Nephron (organoid): ENCODE results near the gene MMEL1.

Source experiments
- H3K27ac Mint-ChIP-seq, 3 experiments: 2 replicates each; pipeline ENCODE4 v1.8.0; 2020; ENCODE audit warnings: mixed read lengths in 3 of 3, mild to moderate bottlenecking in 2 of 3, moderate library complexity in 1 of 3
- H3K27me3 Mint-ChIP-seq: 2 replicates; pipeline ENCODE4 v1.8.0; 2021; ENCODE audit warnings: low read depth, mild to moderate bottlenecking, moderate library complexity, mixed read lengths
- H3K36me3 Mint-ChIP-seq: 2 replicates; pipeline ENCODE4 v1.8.0; 2020; ENCODE audit warnings: low read depth, mixed read lengths
- H3K4me1 Mint-ChIP-seq: 2 replicates; pipeline ENCODE4 v1.8.0; 2020; ENCODE audit warnings: mixed read lengths
- H3K4me3 Mint-ChIP-seq, 3 experiments: 2 replicates each; pipeline ENCODE4 v1.8.0; 2020; ENCODE audit warnings: mild to moderate bottlenecking in 3 of 3, mixed read lengths in 3 of 3, moderate library complexity in 2 of 3
- H3K9me3 Mint-ChIP-seq: 2 replicates; pipeline ENCODE4 v1.8.0; 2020; ENCODE audit warnings: mixed read lengths
- TF ChIP-seq, protein P1 (sequence below), 3 experiments: fragments of 200-600 bp; sonication (generic); IDR thresholded peaks; one replicate each; pipeline ENCODE4 v1.5.0; 2021; ENCODE audit warnings: antibody characterized with exemption in 3 of 3; ENCODE audit not compliant: unreplicated experiment in 3 of 3

The MMEL1 gene

GRCh38 chr1:2598329-2598931, 34.4 kb downstream of the MMEL1 start:
- Mint-ChIP-seq H3K36me3 (no peaks in the 10 kb centered on the region), H3K9me3 (peaks cover 6% of the 10 kb centered on the region), H3K27ac (no peak overlapping the region), H3K4me3 (no peak overlapping the region), H3K27me3 (peaks cover 19% of the 10 kb centered on the region), H3K4me1 (no peaks in the 10 kb centered on the region)
- TF ChIP-seq, protein P1, sequence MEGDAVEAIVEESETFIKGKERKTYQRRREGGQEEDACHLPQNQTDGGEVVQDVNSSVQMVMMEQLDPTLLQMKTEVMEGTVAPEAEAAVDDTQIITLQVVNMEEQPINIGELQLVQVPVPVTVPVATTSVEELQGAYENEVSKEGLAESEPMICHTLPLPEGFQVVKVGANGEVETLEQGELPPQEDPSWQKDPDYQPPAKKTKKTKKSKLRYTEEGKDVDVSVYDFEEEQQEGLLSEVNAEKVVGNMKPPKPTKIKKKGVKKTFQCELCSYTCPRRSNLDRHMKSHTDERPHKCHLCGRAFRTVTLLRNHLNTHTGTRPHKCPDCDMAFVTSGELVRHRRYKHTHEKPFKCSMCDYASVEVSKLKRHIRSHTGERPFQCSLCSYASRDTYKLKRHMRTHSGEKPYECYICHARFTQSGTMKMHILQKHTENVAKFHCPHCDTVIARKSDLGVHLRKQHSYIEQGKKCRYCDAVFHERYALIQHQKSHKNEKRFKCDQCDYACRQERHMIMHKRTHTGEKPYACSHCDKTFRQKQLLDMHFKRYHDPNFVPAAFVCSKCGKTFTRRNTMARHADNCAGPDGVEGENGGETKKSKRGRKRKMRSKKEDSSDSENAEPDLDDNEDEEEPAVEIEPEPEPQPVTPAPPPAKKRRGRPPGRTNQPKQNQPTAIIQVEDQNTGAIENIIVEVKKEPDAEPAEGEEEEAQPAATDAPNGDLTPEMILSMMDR (IDR thresholded peaks at IDR 0.05; ENCODE audit: unreplicated experiment in 3 of 3): no peak

DNA sequence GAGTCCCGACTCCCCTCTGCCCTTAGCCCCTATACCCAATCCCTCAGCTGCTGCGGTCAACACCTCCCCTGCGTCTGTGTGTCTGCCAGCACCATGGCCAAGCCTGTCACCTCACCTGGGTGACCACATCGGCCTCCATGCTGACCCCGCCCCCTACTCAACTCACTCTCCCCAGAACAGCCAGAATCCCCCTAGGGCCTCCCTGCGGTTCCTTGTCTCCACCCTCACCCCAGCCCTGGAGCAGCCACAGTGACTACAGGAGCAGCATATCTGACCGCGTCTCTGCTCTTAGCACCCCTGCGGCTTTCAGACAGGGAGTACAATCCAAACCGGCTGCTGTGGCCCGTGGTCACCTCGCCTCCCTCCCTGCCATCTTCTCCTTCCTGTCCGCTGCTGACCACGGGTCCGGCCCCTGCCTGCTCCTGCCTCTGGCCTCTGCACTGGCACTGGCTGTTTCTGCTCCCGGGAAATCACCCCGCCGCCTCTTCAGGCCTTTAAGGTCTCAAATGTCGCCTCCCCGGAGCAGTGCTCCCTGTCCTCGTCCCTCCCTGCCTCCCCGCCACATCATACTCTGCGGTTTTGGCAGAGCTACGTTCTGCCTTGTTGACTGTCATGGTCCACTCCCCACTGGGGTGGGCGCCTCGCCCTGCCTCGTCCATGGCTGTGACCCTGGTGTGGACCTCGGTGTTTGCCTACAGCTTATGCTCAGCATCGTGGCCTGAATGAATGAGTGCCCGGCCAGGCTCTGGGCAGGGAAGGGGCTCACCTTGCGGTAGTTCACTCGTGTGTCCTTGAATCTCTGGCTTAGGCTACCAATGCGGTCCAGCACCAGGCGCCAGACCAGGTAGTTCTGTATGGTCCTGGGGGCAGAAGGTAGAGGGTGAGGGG, 35.1 kb downstream of the MMEL1 start:
- Mint-ChIP-seq H3K4me1 (no peaks in the 10 kb centered on the region), H3K27ac (no peak overlapping the region), H3K9me3 (peaks cover 6% of the 10 kb centered on the region), H3K4me3 (no peak overlapping the region), H3K36me3 (no peaks in the 10 kb centered on the region), H3K27me3 (peaks cover 17% of the 10 kb centered on the region)
- TF ChIP-seq, protein P1 (IDR thresholded peaks at IDR 0.05; ENCODE audit: unreplicated experiment in 3 of 3): no peak

- Mint-ChIP-seq H3K4me1 (no peaks in the 10 kb centered on the region), H3K9me3 (peaks cover 6% of the 10 kb centered on the region), H3K4me3 (no peak overlapping the region), H3K36me3 (no peaks in the 10 kb centered on the region), H3K27ac (no peak overlapping the region), H3K27me3 (peaks cover 8% of the 10 kb centered on the region)
- TF ChIP-seq, protein P1 (IDR thresholded peaks at IDR 0.05; ENCODE audit: unreplicated experiment in 3 of 3): no peak
Measured at GRCh38 chr1:2596530-2597333, 36.1 kb downstream of the MMEL1 start.

DNA sequence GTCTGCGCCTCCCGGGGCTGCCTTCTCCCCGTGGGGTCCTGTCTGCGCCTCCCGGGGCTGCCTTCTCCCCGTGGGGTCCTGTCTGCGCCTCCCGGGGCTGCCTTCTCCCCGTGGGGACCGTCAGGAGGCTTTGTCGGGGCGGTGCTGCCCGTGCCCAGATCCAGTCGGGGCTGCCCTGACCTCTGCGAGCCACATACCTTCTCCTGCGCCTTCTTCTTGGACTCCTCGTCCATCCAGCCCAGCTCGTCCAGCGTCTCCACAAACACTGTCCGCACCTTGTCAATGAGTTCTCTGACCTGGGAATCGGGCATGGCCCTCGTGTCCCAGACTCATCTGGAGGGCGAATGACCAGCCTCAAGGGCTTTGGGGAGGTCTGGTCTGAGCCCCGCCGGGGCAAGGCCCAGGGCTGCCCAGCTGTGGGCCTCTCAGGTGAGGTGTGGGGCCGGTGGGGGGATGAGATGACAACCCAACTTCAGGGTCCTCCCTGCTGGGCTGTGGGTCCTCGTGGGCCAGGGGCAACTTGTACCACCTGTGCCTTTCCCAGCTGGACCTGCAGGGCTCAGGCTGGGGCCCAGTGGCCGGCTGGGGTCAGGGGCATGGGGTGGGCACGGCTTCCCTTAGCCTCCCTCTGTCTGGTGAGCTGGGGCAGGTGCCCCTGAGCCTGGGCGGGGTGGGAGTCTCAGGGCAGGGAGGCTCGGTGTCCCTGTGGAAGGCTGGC, 36.8 kb downstream of the MMEL1 start:
- Mint-ChIP-seq H3K27me3 (peaks cover under 1% of the 10 kb centered on the region), H3K4me1 (no peaks in the 10 kb centered on the region), H3K9me3 (peaks cover 6% of the 10 kb centered on the region), H3K4me3 (no peak overlapping the region), H3K27ac (peak overlapping the region in 1 of 3 experiments; percentile 48), H3K36me3 (peaks cover 4% of the 10 kb centered on the region)
- TF ChIP-seq, protein P1 (IDR thresholded peaks at IDR 0.05; ENCODE audit: unreplicated experiment in 3 of 3): no peak

DNA sequence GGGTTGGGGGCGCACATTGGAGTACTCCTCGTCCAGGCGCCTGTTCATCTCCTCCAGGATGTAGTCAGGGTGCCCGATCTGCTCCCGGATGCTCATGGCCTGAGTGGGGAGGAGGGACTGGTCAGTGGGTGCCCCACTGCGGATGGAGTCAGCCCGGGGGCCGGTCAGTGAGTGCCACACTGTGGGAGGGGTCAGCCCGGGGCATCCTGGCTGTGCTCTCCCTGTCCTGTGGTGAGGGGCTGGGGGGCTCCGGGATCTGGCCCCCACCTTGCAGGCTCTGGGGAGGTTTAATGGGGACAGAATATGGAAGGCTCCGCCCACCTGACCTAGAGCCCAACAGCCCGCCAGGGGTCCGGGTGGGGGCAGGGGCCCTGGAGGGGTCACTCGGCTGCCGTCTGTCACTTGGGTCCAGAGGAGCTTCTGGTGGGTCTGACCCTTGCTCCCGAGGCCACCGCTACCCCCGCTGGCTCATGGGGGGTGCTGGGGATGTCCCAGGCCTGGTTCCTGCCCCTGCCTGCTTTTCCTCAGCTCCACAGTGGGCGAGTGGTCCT, 37.5 kb downstream of the MMEL1 start:
- H3K9me3 Mint-ChIP-seq: peaks cover 6% of the 10 kb centered on the region

More for the DNA sequence above, 37.5 kb downstream of the MMEL1 start:
- peaks cover 4% of the 10 kb centered on the region for H3K36me3 Mint-ChIP-seq
- no peaks in the 10 kb centered on the region for H3K4me1 Mint-ChIP-seq
- H3K27ac Mint-ChIP-seq: no peak overlapping the region
- TF ChIP-seq, protein P1 (IDR thresholded peaks at IDR 0.05; ENCODE audit: unreplicated experiment in 3 of 3): no peak
- no peak overlapping the region for H3K4me3 Mint-ChIP-seq
- no peaks in the 10 kb centered on the region for H3K27me3 Mint-ChIP-seq
